Measurements from ENCODE around the gene MAGI2.

DNA sequence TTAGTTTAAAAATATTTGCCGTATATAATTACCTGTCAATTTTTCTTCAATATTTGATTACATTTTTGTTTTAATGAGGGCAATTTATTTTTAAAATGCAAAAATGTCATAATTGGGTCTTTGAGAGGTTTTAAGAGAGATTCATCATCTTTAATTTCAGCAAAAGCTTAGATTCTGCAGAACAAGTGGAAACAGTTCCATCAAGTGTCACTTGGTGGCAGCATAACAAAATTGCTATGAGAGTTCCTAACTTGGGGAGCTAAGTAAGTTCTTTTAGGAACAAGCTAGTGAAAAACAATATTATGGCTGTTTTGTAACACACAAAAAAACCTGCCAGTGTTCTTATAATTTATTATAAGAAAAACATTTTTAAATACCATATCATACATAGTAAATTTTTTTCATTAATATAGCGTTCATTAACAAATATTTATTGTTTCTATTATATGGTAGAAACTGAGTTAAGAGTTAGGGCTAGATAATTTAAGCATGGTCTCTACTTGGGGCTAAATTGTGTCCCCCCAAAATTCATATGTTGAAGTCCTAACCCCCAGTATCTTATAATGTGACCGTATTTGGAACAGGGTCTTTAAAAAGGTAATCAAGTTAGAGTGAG, 155.2 kb downstream of the MAGI2 start:
- no peak for TF ChIP-seq EZH2 (IDR thresholded peaks at IDR 0.05; ENCODE audit: borderline replicate concordance, low read length)
- TF ChIP-seq, protein P1, sequence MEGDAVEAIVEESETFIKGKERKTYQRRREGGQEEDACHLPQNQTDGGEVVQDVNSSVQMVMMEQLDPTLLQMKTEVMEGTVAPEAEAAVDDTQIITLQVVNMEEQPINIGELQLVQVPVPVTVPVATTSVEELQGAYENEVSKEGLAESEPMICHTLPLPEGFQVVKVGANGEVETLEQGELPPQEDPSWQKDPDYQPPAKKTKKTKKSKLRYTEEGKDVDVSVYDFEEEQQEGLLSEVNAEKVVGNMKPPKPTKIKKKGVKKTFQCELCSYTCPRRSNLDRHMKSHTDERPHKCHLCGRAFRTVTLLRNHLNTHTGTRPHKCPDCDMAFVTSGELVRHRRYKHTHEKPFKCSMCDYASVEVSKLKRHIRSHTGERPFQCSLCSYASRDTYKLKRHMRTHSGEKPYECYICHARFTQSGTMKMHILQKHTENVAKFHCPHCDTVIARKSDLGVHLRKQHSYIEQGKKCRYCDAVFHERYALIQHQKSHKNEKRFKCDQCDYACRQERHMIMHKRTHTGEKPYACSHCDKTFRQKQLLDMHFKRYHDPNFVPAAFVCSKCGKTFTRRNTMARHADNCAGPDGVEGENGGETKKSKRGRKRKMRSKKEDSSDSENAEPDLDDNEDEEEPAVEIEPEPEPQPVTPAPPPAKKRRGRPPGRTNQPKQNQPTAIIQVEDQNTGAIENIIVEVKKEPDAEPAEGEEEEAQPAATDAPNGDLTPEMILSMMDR (conservative IDR thresholded peaks at IDR 0.05 in 1 of 2, IDR thresholded peaks at IDR 0.05 in 1 of 2; ENCODE audit: extremely low read depth in 1 of 2, insufficient read depth in 1 of 2, low read depth in 1 of 2, low read length in 2 of 2) = peak; percentile 69 to 77
